ENCODE results near the gene SENP5. TPM values are rescaled to one million over a fixed set of nuclear protein-coding genes. Genes with fewer than 3 reads are reported as not detected.

The SENP5 gene
- total RNA-seq, 2 donors from 2014 or later, result 13.2 to 46.8 TPM

DNA sequence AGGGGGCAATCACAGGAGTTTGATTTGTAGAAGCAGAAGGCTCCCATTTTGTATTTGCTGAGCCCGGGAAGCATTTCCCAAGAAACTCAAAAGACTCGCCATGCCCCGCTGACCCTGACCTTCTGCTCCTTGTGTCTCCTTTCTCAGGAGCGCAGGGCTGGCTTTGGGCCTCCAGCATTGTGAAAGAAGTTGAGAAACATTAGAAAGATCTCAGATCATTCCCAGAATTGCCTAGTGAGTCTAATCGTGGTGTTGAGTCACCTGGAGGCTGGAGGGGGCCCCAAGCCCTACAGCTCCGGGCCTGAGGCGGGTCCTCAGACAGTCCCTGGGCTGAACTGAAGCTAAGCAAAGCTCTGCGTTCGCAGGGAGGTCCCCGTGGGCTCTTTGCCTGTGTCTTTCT, 111.8 kb downstream of the SENP5 start:
- Histone ChIP-seq H3K9me3 (no peaks in the 10 kb centered on the region), H3K4me1 (peaks cover 6% of the 10 kb centered on the region), H3K4me3 (no peak overlapping the region), H3K27ac (no peak overlapping the region), H3K36me3 (replicated peaks in 1 of 2; ENCODE audit: insufficient read depth in 1 of 2, low read depth in 2 of 2) (no peaks in the 10 kb centered on the region), H3K27me3 (no peaks in the 10 kb centered on the region)
- WGBS, 2 donors, result 75% methylated on average over 10 of the region's 10 CpGs
- TF ChIP-seq POLR2A (IDR thresholded peaks at IDR 0.05), result no peak
- TF ChIP-seq, protein P1, sequence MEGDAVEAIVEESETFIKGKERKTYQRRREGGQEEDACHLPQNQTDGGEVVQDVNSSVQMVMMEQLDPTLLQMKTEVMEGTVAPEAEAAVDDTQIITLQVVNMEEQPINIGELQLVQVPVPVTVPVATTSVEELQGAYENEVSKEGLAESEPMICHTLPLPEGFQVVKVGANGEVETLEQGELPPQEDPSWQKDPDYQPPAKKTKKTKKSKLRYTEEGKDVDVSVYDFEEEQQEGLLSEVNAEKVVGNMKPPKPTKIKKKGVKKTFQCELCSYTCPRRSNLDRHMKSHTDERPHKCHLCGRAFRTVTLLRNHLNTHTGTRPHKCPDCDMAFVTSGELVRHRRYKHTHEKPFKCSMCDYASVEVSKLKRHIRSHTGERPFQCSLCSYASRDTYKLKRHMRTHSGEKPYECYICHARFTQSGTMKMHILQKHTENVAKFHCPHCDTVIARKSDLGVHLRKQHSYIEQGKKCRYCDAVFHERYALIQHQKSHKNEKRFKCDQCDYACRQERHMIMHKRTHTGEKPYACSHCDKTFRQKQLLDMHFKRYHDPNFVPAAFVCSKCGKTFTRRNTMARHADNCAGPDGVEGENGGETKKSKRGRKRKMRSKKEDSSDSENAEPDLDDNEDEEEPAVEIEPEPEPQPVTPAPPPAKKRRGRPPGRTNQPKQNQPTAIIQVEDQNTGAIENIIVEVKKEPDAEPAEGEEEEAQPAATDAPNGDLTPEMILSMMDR (IDR thresholded peaks at IDR 0.05), result no peak
- no peak for ATAC-seq
- intact Hi-C loops (cut with DNase I), result no loop called here
- no peak for DNase-seq

GRCh38 chr3:196981657-196982056, 113.9 kb downstream of the SENP5 start:
- TF ChIP-seq, protein P1 (IDR thresholded peaks at IDR 0.05), result no peak
- no peak for TF ChIP-seq POLR2A (IDR thresholded peaks at IDR 0.05)
- H3K27ac ChIP-seq, result no peak overlapping the region
- intact Hi-C loops (cut with DNase I), result loop anchor here (10.0 kb wide), 1 partner anchor 193 kb away; no protein-coding TSS in a partner anchor
- peaks cover 6% of the 10 kb centered on the region for H3K4me1 ChIP-seq
- H3K27me3 ChIP-seq, result no peaks in the 10 kb centered on the region
- no peak overlapping the region for H3K4me3 ChIP-seq
- 84 to 91% methylated on average over 13 of the region's 13 CpGs for WGBS, 2 donors
- H3K9me3 ChIP-seq, result no peaks in the 10 kb centered on the region
- no peaks in the 10 kb centered on the region for H3K36me3 ChIP-seq (replicated peaks in 1 of 2; ENCODE audit: insufficient read depth in 1 of 2, low read depth in 2 of 2)
- DNase-seq (no peak), ATAC-seq (no peak)

DNA sequence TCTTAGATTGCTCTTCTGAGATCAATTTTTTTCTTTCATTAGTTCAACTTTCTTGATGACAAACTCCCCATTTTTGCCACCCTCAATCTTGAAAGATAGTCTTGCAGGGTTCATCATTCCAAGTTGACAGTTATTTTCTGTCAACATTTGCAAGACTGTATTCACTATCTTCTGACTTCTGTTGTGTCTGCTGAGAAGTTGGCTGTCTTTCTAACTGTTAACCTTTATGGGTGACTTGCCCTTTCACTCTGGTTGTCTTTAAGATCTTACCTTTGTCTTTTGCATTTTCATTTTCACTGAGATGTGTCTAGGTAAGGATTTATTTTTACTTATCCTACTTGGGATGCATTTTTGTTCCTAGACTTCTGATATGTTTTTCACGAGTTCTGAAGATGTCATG, 115.5 kb downstream of the SENP5 start:
- 39 to 63% methylated on average over 1 of the region's 1 CpG for WGBS, 2 donors
- Histone ChIP-seq H3K27ac (no peak overlapping the region), H3K36me3 (replicated peaks in 1 of 2; ENCODE audit: insufficient read depth in 1 of 2, low read depth in 2 of 2) (no peaks in the 10 kb centered on the region), H3K4me3 (no peak overlapping the region), H3K9me3 (no peaks in the 10 kb centered on the region), H3K27me3 (no peaks in the 10 kb centered on the region), H3K4me1 (peaks cover 6% of the 10 kb centered on the region)
- ATAC-seq, result no peak
- TF ChIP-seq POLR2A (IDR thresholded peaks at IDR 0.05), result no peak
- TF ChIP-seq, protein P1 (IDR thresholded peaks at IDR 0.05), result no peak
- intact Hi-C loops (cut with DNase I), result loop anchor here (10.0 kb wide), 1 partner anchor 192 kb away; no protein-coding TSS in a partner anchor
- DNase-seq, result no peak

Other genes with a start within 250 kb of the SENP5 start
- gene NRROS, start 228.2 kb upstream of the SENP5 start, total RNA-seq, result 1 to 10 TPM in 1 of 2 donors, under 1 TPM in 1; 0.66 to 1.8 TPM
- under 1 TPM in 1 of 2 donors, not detected in 1; 0.78 TPM for gene CEP19, start 155.7 kb upstream of the SENP5 start, total RNA-seq
- gene PIGX, start 155.5 kb upstream of the SENP5 start, total RNA-seq, result 10 to 100 TPM; 16.6 to 41.5 TPM
- gene PAK2, start 128.1 kb upstream of the SENP5 start, total RNA-seq, result 10 to 100 TPM; 27.5 to 28.3 TPM
- gene NCBP2, start 74.6 kb downstream of the SENP5 start, total RNA-seq, result 10 to 100 TPM in 1 of 2 donors, 1 to 10 TPM in 1; 6.9 to 19.5 TPM
- gene PIGZ, start 100.9 kb downstream of the SENP5 start, total RNA-seq, result 1 to 10 TPM; 1.0 to 1.3 TPM
- 1 to 10 TPM; 4.9 to 6.6 TPM for gene MELTF, start 161.9 kb downstream of the SENP5 start, total RNA-seq